HepG2 (cell line): Measurements from ENCODE around the gene ARL16. TPM values are rescaled to one million over a fixed set of nuclear protein-coding genes. Genes with fewer than 3 reads are reported as not detected.

Source experiments
- FUBP1 ChIP-seq: sonication (generic); formaldehyde crosslinking; IDR thresholded peaks from 2 replicates; pipeline ENCODE4 v1.5.1; 2020; ENCODE audit warnings: missing genetic modification reagents, mild to moderate bottlenecking, borderline replicate concordance
- KDM5B ChIP-seq: sonication (generic); formaldehyde crosslinking; IDR thresholded peaks from 2 replicates; pipeline ENCODE4 v1.4.0; 2020; ENCODE audit warnings: missing genetic modification reagents, mild to moderate bottlenecking, borderline replicate concordance
- SPEN ChIP-seq: sonication (generic); formaldehyde crosslinking; IDR thresholded peaks from 2 replicates; pipeline ENCODE4 v1.5.1; 2020; ENCODE audit warnings: low read depth, mild to moderate bottlenecking, missing genetic modification reagents
- SUZ12 ChIP-seq: fragments of 150-350 bp; IDR thresholded peaks from 2 replicates; pipeline ENCODE4 v1.6.1; 2014; ENCODE audit warnings: low read depth, low read length
- ZNF343 ChIP-seq: sonication (generic); formaldehyde crosslinking; IDR thresholded peaks from 2 replicates; pipeline ENCODE4 v1.4.0; 2020; ENCODE audit warnings: mild to moderate bottlenecking, missing genetic modification reagents
- ZNF75D ChIP-seq: sonication (generic); formaldehyde crosslinking; IDR thresholded peaks from 2 replicates; pipeline ENCODE4 v1.8.1; 2023; ENCODE audit warnings: missing genetic modification reagents, mild to moderate bottlenecking, borderline replicate concordance
- ZNF775 ChIP-seq: sonication (generic); formaldehyde crosslinking; IDR thresholded peaks from 2 replicates; pipeline ENCODE4 v1.4.0; 2020; ENCODE audit warnings: missing genetic modification reagents, mild to moderate bottlenecking, moderate library complexity, borderline replicate concordance
- polyA plus RNA-seq, 8 experiments: library from polyadenylated mRNA; depleted of rRNA in 3 of 8; stranded (reverse) in 7 of 8; unstranded in 1 of 8; fragments of >200 nt; fragmentation: Illumina TruSeq in 4 of 8; extraction: Trizol in 4 of 8; gene quantifications; 2 replicates each; pipeline versions ENCODE4 v1.2.1 to v1.2.3, GENCODE V29; 2011 to 2016; ENCODE audit warnings: low read depth in 4 of 8, missing spikeins in 1 of 8, mixed read lengths in 1 of 8; ENCODE audit not compliant: insufficient read depth in 1 of 8
- total RNA-seq, 5 experiments: library from RNA; depleted of rRNA; stranded (reverse); fragments of >200 nt; fragmentation: Illumina TruSeq; extraction: Trizol; gene quantifications; 2 replicates each; pipeline ENCODE4 v1.2.3, GENCODE V29; 2016; ENCODE audit warnings: low read depth in 1 of 5
- TF ChIP-seq, protein P1 (sequence below): sonication (generic); formaldehyde crosslinking; IDR thresholded peaks from 2 replicates; pipeline ENCODE4 v1.4.0; 2020; ENCODE audit warnings: missing genetic modification reagents

The ARL16 gene
- total and polyA plus RNA-seq, 2 of the 13 experiments (the other 11 are each of a cell fraction or from before 2014, with no cell fraction given): 20.8 to 30.8 TPM

- no peak for TF ChIP-seq ZNF75D (CRISPR knock-in tag)
- TF ChIP-seq ZNF775 (CRISPR knock-in tag): no peak
- TF ChIP-seq SPEN (CRISPR knock-in tag): peak; percentile 97
- TF ChIP-seq ZNF343 (CRISPR knock-in tag): peak; percentile 66; the same call in 1 of the 2 replicates
- TF ChIP-seq, protein P1, sequence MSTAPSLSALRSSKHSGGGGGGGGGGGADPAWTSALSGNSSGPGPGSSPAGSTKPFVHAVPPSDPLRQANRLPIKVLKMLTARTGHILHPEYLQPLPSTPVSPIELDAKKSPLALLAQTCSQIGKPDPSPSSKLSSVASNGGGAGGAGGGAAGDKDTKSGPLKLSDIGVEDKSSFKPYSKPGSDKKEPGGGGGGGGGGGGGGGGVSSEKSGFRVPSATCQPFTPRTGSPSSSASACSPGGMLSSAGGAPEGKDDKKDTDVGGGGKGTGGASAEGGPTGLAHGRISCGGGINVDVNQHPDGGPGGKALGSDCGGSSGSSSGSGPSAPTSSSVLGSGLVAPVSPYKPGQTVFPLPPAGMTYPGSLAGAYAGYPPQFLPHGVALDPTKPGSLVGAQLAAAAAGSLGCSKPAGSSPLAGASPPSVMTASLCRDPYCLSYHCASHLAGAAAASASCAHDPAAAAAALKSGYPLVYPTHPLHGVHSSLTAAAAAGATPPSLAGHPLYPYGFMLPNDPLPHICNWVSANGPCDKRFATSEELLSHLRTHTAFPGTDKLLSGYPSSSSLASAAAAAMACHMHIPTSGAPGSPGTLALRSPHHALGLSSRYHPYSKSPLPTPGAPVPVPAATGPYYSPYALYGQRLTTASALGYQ (CRISPR knock-in tag): peak; percentile 78; the same call in 1 of the 2 replicates
- no peak for TF ChIP-seq FUBP1 (CRISPR knock-in tag)
- 0 out of 2 replicates have a peak, but pooled peaks have one; percentile 19 for TF ChIP-seq SUZ12
- TF ChIP-seq KDM5B: peak; percentile 83; the same call in 1 of the 2 replicates
Observed at GRCh38 chr17:81636505-81637288, 46.9 kb downstream of the ARL16 start, which contains the start of the genes NPLOC4 and TSPAN10 (continued).
